Fibroblast of pulmonary artery (primary cell): ENCODE results near the gene TMEM72.

Experiments
- DNase-seq: peaks from one replicate; pipeline ENCODE4 v3.0.0-alpha.2; 2010; ENCODE audit warnings: low read depth
- H3K4me3 ChIP-seq: replicated peaks from 2 replicates; pipeline ENCODE4 v1.5.1; 2011; ENCODE audit warnings: low read depth, mild to moderate bottlenecking, control low read depth, low read length, moderate library complexity
- TF ChIP-seq, protein P1 (sequence below): IDR thresholded peaks from 2 replicates; pipeline ENCODE4 v1.5.1; 2011; ENCODE audit warnings: mild to moderate bottlenecking, control low read depth, low read length, inconsistent platforms; ENCODE audit errors: missing control alignments

TMEM72 gene

DNA sequence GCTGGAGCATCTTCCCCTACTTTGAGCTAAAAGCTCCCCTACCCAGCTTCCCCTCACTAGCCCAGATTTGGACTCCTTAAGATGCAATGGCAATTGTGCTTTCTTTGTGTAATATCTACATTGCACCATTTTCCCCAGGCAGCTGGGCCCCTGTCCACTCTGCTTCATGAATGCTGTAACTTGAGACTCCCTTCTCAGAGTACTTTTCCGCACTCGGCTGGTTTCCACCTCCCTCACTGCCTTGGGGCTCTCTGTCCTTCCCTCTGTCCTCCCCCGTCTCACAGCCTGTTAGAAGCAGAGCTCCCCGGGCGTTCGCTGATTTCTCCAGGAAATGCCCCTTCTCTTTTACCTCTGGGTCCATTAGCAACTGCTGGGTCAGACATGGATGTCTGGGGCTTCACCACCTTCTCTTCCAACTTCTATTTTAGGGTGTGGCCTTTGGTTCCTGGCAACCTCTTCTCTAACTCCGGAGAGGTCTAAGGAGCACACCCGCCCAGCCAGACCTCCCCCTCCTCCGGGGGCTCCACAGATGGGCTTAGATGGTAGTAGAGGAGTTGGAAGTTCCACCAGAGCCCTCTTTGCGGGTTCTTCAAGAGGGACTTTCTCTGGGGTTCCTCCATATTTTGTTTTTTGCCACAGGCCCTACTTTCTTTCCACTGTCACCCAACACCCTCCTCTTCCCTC lies 2.9 kb upstream of the TMEM72 start:
- TF ChIP-seq, protein P1, sequence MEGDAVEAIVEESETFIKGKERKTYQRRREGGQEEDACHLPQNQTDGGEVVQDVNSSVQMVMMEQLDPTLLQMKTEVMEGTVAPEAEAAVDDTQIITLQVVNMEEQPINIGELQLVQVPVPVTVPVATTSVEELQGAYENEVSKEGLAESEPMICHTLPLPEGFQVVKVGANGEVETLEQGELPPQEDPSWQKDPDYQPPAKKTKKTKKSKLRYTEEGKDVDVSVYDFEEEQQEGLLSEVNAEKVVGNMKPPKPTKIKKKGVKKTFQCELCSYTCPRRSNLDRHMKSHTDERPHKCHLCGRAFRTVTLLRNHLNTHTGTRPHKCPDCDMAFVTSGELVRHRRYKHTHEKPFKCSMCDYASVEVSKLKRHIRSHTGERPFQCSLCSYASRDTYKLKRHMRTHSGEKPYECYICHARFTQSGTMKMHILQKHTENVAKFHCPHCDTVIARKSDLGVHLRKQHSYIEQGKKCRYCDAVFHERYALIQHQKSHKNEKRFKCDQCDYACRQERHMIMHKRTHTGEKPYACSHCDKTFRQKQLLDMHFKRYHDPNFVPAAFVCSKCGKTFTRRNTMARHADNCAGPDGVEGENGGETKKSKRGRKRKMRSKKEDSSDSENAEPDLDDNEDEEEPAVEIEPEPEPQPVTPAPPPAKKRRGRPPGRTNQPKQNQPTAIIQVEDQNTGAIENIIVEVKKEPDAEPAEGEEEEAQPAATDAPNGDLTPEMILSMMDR, result no peak
- no peak overlapping the region for H3K4me3 ChIP-seq
- DNase-seq, result peak; percentile 82

DNA sequence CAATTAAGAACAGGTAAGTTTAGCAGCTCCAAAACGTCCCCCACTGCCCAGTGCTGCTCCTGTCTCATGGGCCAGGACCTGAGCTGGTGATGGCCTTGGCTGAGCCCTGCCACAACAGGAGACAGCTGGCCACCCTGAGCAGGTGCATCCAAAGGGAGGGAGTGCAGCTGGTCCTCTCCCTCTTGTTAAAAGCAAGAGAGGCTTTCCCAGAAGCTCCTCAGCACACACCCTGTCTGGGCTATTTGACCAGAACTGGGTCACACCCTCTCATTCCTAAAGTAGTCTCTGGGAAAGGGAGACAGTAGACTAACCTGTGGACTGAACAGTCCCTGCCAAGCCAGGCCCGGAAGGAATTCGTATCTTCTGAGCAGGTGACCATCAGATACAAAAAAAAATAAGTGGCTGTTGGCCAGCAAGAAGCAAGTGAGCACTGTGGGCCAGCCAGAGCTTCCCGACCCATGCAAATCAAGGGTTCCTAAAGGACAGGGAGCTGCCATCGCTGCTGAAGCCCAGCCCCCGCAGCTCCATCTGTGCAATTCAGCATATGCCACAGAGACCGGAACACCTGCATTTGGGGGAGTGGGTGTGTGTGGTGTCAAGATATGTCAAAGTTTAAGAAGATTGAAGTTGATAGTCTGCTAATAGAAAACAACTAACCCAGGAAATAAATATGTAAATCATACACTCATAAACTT lies 2.1 kb upstream of the TMEM72 start:
- no peak for DNase-seq
- TF ChIP-seq, protein P1, result no peak
- H3K4me3 ChIP-seq, result no peak overlapping the region

DNA sequence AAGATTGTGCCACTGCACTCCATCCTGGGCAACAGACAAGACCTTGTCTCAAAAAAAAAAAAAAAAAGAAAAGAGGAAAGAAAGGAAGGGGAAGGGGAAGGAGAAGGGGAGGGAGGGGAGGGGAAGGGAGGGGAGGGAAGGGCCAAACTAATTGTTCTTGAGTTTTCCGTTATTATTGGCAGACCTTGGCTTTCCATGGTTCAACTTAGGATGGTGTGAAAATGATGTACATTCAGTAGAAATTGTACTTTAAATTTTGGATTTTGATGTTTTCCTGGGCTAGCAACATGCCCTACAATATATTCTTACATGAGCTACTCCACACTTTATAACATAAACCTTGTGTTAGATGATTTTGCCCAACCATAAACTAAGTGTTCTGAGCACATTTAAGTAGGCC lies 1.2 kb upstream of the TMEM72 start:
- H3K4me3 ChIP-seq, result no peak overlapping the region
- TF ChIP-seq, protein P1, result no peak
- no peak for DNase-seq

DNA sequence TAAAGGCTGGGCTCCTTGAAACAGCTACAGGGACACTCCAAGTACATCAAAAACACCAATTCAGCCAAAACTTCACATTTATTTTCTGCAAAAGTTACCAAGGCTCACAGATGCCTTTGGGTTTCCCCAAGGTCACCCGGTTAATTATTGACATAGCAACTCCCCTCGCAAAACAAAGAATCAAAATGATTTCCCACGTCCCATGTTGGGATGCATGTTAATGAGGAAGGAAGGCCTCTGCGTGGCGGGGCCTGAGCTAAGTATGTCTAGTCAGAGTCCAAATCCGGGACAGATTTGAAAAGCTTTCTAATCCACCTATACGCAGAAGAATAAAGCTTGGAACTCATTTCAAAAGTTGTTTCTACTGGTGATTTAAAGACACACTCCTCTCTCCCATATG lies 535 bp upstream of the TMEM72 start:
- TF ChIP-seq, protein P1, result no peak
- DNase-seq, result no peak

DNA sequence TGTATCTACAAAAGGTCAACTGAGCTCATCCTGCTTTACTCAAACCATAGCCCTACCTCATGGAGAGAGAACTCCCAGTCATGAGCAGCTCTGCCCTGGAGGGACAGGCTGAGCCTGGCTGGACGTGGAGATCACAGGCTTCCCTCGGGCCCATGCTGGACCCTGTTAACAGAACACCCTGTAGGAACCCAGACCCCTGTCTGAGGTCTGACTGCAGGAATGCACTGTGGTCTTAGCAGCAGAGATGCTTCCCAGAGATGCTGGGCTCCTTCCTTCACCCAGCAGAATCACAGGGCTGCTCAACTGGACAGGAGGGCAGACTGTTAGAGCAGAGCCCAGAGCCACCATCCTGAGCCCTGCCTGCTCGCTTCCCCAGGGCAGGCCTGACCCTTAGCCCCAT lies 814 bp downstream of the TMEM72 start:
- TF ChIP-seq, protein P1, result no peak
- DNase-seq, result no peak
- no peak overlapping the region for H3K4me3 ChIP-seq

More for the DNA sequence above, 535 bp upstream of the TMEM72 start:
- H3K4me3 ChIP-seq, result no peak overlapping the region

DNA sequence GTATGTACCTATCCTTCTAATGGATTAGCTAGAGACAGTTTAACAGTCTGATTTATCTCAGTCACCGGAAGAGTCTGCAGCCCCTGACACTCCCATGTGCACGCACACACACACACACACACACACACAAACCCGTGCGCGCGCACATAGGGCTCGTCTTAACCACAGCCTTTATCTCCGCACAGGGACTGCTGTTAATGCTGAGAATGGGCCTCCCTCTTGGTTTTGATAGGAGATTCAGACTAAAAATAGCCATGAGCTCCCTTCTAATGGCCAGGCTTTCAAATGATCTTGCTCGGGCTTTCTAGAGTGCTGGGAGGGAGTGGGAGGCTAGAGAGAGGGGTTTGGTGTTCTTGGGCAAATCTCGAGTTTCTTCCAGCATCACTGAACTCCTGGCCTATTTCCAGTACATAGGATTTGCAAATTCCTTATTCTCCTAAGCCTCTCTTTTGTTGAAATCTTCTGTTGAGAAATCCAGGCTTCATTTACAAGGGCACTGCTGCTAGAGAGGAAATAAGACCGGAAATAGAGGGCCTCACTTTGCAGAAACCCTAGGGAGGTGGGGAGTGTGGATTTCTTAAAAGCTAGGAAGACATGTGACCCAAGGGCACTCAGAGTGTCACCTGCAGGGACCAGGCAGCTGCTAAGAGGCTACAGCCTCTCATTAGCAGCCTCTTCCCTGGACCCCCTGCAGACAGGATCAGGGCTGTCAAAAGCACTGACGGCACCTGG lies 2.4 kb downstream of the TMEM72 start:
- H3K4me3 ChIP-seq, result no peak overlapping the region
- peak; percentile 83 for DNase-seq
- TF ChIP-seq, protein P1, result no peak
